Natural killer cell treated with Interleukin-12 subunit alpha and Interleukin-12 subunit beta and Interleukin-15 and Interleukin-18, amount 100 ng/mL, for 72 hours (primary cell): ENCODE results near the gene KHSRP. TPM values are rescaled to one million over a fixed set of nuclear protein-coding genes. Genes with fewer than 3 reads are reported as not detected.

Source experiments
- ATAC-seq, 2 donors: fragments of 150-1000 bp; cut with Tn5 transposase in 1 of 2; sonication (Bioruptor Pico), chemical (Tn5 transposase) in 1 of 2; 2 replicates each; pipeline ENCODE4 v1.10.0; 2021
- DNase-seq: peaks from one replicate; pipeline ENCODE4 v3.0.0; 2022; ENCODE audit warnings: low spot score
- H3K27ac Mint-ChIP-seq, 2 donors: 1 replicate in 1 of 2; 2 replicates in 1 of 2; pipeline ENCODE4 v1.8.0; 2022; ENCODE audit warnings: mixed read lengths in 2 of 2, mild to moderate bottlenecking in 1 of 2, moderate library complexity in 1 of 2
- H3K27me3 Mint-ChIP-seq, 2 donors: 1 replicate in 1 of 2; 2 replicates in 1 of 2; pipeline ENCODE4 v1.8.0; 2022; ENCODE audit warnings: mixed read lengths in 2 of 2
- H3K36me3 Mint-ChIP-seq: one replicate; pipeline ENCODE4 v1.8.0; 2022; ENCODE audit warnings: mixed read lengths
- H3K4me1 Mint-ChIP-seq, 2 donors: 1 replicate in 1 of 2; 2 replicates in 1 of 2; pipeline ENCODE4 v1.8.0; 2022; ENCODE audit warnings: low read depth in 2 of 2, mixed read lengths in 2 of 2, mild to moderate bottlenecking in 1 of 2
- H3K4me3 Mint-ChIP-seq: one replicate; pipeline ENCODE4 v1.8.0; 2022; ENCODE audit warnings: mixed read lengths
- H3K9me3 Mint-ChIP-seq: 2 replicates; pipeline ENCODE4 v1.8.0; 2022; ENCODE audit warnings: mixed read lengths
- total RNA-seq, 2 donors: library from RNA; stranded (reverse); gene quantifications; one replicate each; pipeline ENCODE4 v1.2.3, GENCODE V29; 2022

KHSRP gene
- total RNA-seq = 100 to 1,000 TPM; 260 to 386 TPM

DNA sequence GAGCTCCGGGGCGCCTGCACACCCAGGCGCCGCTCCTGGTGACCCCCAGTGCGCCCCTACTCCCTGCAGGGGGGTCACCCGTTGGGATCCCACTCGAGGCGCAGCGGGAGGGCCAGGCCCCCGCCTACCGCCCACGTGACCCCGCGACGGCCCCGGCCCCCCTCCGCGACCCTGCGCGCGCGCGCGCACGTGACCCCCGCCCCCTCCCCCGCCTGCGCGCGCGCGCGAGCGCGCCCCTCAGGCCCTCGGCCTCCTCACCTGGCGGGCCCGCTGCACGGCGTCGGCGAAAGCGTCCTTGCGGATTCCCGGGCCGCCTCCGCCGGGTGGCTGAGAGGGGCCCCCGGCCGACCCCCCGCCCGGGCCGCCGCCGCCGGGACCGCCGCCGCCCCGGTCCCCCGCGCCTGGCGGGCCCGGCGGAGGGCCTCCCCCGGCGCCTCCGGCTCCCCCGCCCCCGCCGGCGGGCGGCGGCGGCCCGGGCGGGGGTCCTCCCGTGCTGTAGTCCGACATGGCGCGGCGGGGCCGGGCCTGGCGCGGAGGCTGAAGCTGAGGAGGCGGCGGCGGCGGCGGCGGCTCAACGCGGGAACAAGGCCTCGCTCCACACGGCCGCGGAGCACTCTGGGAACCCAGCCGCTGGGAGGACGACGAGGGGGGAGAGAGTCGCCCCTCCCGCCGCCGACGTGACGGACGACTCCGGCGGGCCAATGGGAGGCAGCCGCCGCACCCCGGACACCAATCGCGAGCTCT lies at the start of gene KHSRP:
KHSRP (minus strand) TSS at position 617 of the 744 bp plus-strand sequence; CDS start at position 507, 110 bp downstream.
- Mint-ChIP-seq H3K27me3 (no peaks in the 10 kb centered on the region), H3K27ac (peak within 1 kb of the TSS; percentile 55 to 86), H3K9me3 (no peaks in the 10 kb centered on the region), H3K4me1 (peaks cover 29 to 30% of the 10 kb centered on the region in 2 donors), H3K4me3 (peak within 1 kb of the TSS; percentile 93), H3K36me3 (no peaks in the 10 kb centered on the region)
- no peak for DNase-seq
- no peak for ATAC-seq

DNA sequence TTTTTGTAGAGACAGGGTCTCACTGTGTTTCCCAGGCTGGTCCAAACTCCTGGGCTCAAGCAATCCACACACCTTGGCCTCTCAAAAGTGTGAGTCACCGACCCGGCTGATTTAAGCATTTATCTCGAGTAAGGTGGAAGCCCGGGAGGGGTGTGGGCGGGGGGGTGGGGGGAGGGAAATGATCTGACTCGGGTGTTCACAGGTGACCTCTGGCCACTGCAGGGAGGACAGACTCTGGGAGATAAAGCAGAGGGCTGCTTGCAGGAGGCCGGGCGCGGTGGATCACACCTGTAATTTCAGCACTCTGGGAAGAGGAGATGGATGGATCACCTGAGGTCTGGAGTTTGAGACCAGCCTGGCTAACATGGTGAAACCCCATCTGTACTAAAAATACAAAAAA lies 49.0 kb upstream of the KHSRP start:
- no peaks in the 10 kb centered on the region for H3K36me3 Mint-ChIP-seq
- DNase-seq = no peak
- no peak for ATAC-seq
- no peak overlapping the region for H3K4me3 Mint-ChIP-seq
- H3K9me3 Mint-ChIP-seq = no peaks in the 10 kb centered on the region
- H3K27ac Mint-ChIP-seq = no peak overlapping the region
- no peaks in the 10 kb centered on the region for H3K27me3 Mint-ChIP-seq
- H3K4me1 Mint-ChIP-seq = no peaks in the 10 kb centered on the region

- Mint-ChIP-seq H3K4me1 (no peaks in the 10 kb centered on the region), H3K27ac (no peak overlapping the region), H3K9me3 (no peaks in the 10 kb centered on the region), H3K36me3 (no peaks in the 10 kb centered on the region), H3K4me3 (no peak overlapping the region), H3K27me3 (no peaks in the 10 kb centered on the region)
- DNase-seq = no peak
- ATAC-seq = no peak
These were observed 48.1 kb upstream of the KHSRP start for GRCh38 chr19:6472713-6473112.

- H3K4me3 Mint-ChIP-seq = no peak overlapping the region
- no peaks in the 10 kb centered on the region for H3K36me3 Mint-ChIP-seq
- H3K27ac Mint-ChIP-seq = no peak overlapping the region
- no peak for ATAC-seq
- no peaks in the 10 kb centered on the region for H3K9me3 Mint-ChIP-seq
- DNase-seq = no peak
- no peaks in the 10 kb centered on the region for H3K4me1 Mint-ChIP-seq
- no peaks in the 10 kb centered on the region for H3K27me3 Mint-ChIP-seq
These were observed 46.5 kb upstream of the KHSRP start for GRCh38 chr19:6471076-6471475.

GRCh38 chr19:6470173-6470572 lies 45.6 kb upstream of the KHSRP start:
- H3K4me3 Mint-ChIP-seq = no peak overlapping the region
- no peak overlapping the region for H3K27ac Mint-ChIP-seq
- H3K36me3 Mint-ChIP-seq = no peaks in the 10 kb centered on the region
- H3K27me3 Mint-ChIP-seq = no peaks in the 10 kb centered on the region
- DNase-seq = no peak
- H3K9me3 Mint-ChIP-seq = no peaks in the 10 kb centered on the region
- H3K4me1 Mint-ChIP-seq = no peaks in the 10 kb centered on the region
- ATAC-seq = no peak

DNA sequence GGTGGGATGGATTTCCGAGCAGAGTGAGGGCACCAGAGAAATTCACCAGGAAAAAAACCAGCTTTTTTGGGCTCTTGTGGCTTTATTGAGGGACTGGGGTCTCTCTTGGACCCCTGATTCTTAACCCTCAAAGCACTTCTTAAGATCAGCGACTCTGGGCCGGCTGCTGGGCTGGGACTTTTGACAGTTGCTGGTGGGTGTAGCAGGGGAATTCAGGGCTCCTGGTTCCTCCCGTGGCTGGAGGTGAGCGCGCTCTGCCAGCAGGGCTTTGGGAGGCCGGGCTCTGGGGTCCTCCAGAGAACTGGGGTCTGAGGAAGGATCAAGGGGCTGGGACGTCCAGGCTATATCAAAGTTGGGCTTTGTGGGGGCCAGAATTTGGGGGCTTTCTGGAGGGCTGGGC lies 42.8 kb upstream of the KHSRP start:
- H3K27me3 Mint-ChIP-seq = no peaks in the 10 kb centered on the region
- H3K36me3 Mint-ChIP-seq = no peaks in the 10 kb centered on the region
- no peak for DNase-seq
- no peak overlapping the region for H3K27ac Mint-ChIP-seq
- no peak overlapping the region for H3K4me3 Mint-ChIP-seq
- ATAC-seq = no peak
- no peaks in the 10 kb centered on the region for H3K9me3 Mint-ChIP-seq
- H3K4me1 Mint-ChIP-seq = peaks cover 0 to 6% of the 10 kb centered on the region in 2 donors

- ATAC-seq (peak in 1 of 2 donors; percentile 14), DNase-seq (no peak)
- H3K4me1 Mint-ChIP-seq = peaks cover 0 to 6% of the 10 kb centered on the region in 2 donors
- H3K27me3 Mint-ChIP-seq = no peaks in the 10 kb centered on the region
- H3K36me3 Mint-ChIP-seq = no peaks in the 10 kb centered on the region
- H3K4me3 Mint-ChIP-seq = no peak overlapping the region
- H3K9me3 Mint-ChIP-seq = no peaks in the 10 kb centered on the region
- H3K27ac Mint-ChIP-seq = no peak overlapping the region
These were observed 42.1 kb upstream of the KHSRP start for GRCh38 chr19:6466526-6467248.

GRCh38 chr19:6465663-6466062 lies 41.1 kb upstream of the KHSRP start:
- ATAC-seq = no peak
- DNase-seq = no peak
- Mint-ChIP-seq H3K9me3 (no peaks in the 10 kb centered on the region), H3K27ac (no peak overlapping the region), H3K27me3 (no peaks in the 10 kb centered on the region), H3K4me3 (no peak overlapping the region), H3K36me3 (no peaks in the 10 kb centered on the region), H3K4me1 (peaks cover 1 to 7% of the 10 kb centered on the region in 2 donors)

DNA sequence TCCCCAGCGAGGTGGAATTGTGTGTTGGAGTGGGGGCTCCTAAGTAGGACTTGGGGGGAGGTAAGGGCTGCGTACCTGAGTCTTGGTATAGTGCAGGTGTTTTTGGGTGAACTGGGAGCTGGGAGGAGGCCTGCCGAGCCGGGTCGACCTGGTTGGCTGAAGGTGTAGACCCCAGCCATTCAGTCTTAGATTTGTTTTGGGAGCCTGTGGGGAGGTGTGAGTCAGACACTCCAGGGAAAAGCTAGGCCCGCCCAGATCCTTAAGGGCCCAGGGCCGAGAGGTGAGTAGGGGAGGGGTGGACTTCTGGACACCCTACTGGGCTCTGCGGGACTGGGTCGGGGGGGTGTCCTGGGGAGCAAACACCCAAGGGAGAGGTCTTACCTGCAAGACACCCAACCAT lies 40.4 kb upstream of the KHSRP start:
- no peaks in the 10 kb centered on the region for H3K36me3 Mint-ChIP-seq
- no peak overlapping the region for H3K4me3 Mint-ChIP-seq
- no peak for ATAC-seq
- no peak overlapping the region for H3K27ac Mint-ChIP-seq
- no peak for DNase-seq
- peaks cover 8 to 12% of the 10 kb centered on the region in 2 donors for H3K4me1 Mint-ChIP-seq
- H3K9me3 Mint-ChIP-seq = no peaks in the 10 kb centered on the region
- H3K27me3 Mint-ChIP-seq = no peaks in the 10 kb centered on the region

DNA sequence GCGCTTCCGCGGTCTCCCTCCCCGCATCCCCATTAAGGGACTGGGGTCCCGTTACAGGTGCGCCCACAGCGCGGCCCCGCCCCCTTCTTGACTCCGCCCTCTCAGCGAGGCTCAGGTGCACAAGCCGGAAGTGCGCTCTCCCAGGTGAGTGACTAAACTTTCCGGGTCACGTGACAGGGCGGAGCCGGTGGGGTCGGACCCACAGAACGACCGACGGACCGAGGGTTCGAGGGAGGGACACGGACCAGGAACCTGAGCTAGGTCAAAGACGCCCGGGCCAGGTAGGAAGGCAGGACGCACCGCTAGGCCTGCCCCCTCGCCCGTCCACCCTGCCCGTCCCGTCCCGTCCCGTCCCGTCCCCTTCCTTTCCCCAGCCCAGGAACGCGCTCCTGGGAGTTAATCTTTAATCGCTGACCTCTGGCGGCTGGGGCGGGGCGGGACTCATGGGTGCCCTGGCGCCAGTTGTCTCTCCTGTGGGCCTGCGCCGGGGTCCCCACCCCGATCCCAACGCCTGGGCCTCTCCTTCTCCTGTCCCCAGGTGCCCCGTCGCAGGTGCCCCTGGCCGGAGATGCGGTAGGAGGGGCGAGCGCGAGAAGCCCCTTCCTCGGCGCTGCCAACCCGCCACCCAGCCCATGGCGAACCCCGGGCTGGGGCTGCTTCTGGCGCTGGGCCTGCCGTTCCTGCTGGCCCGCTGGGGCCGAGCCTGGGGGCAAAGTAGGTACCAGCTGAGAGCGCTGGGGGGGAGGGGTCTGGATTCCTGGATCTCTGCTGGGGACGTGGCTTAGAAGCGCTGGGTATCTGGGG lies 39.7 kb upstream of the KHSRP start, which contains the start of gene CRB3:
CRB3 (plus strand) TSS at position 202 of the 804 bp plus-strand sequence; CDS start at position 633, 431 bp downstream.
- Mint-ChIP-seq H3K4me1 (peaks cover 11 to 13% of the 10 kb centered on the region in 2 donors), H3K36me3 (no peaks in the 10 kb centered on the region), H3K4me3 (no peak within 1 kb of the TSS), H3K27ac (no peak within 1 kb of the TSS), H3K9me3 (no peaks in the 10 kb centered on the region), H3K27me3 (no peaks in the 10 kb centered on the region)
- DNase-seq = no peak
- ATAC-seq = no peak

DNA sequence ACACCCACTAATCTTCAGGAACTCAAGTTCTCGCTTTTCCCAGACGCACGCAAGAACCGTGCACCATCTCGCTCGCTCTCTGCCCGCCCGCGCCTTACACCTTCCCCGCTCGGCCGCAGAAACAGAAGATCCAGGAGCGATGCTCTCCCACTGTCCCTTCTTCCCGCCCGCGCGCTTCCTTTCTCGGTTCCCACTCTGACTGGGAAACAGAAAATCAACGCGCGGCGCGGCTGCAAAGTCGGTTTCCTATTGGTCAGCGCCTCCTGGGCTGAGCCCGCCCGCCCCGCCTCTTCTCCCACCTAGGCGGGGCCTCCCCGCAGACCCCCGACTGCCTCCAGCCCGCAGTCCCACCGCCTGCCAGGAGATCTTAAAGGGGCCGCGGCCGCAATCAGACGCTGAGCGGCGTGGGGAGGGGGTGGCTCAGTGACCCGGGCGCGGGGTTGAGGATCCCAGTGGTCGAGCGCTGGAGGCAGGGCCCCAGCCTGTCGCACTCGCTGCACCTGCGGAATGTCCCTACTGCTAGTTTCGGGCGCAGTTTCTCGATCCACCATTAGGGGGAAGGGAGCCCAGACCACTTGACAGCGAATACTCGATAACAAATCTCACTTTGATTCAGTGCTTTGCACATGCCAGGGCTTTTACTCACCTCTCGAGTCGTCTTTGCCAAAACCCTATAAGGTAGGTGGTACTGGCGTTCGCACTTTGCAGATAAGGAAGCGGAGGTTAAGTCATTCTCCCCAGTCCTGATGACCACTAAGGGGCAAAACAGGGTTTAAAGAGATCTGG lies 35.7 kb upstream of the KHSRP start:
- H3K4me1 Mint-ChIP-seq = peaks cover 17 to 19% of the 10 kb centered on the region in 2 donors
- H3K4me3 Mint-ChIP-seq = peak overlapping the region; percentile 95
- no peaks in the 10 kb centered on the region for H3K9me3 Mint-ChIP-seq
- ATAC-seq = peak; percentile 93 to 95
- peak; percentile 98 for DNase-seq
- no peaks in the 10 kb centered on the region for H3K27me3 Mint-ChIP-seq
- H3K36me3 Mint-ChIP-seq = no peaks in the 10 kb centered on the region
- H3K27ac Mint-ChIP-seq = peak overlapping the region; percentile 80 to 83

- DNase-seq (peak; percentile 70), ATAC-seq (peak; percentile 55 to 69)
- no peaks in the 10 kb centered on the region for H3K36me3 Mint-ChIP-seq
- no peaks in the 10 kb centered on the region for H3K27me3 Mint-ChIP-seq
- H3K9me3 Mint-ChIP-seq = no peaks in the 10 kb centered on the region
- H3K4me3 Mint-ChIP-seq = peak within 1 kb of the TSS; percentile 95
- H3K4me1 Mint-ChIP-seq = peaks cover 16 to 17% of the 10 kb centered on the region in 2 donors
- peak within 1 kb of the TSS; percentile 80 to 83 for H3K27ac Mint-ChIP-seq
These were observed 34.9 kb upstream of the KHSRP start, which contains the start of gene SLC25A23 for GRCh38 chr19:6459262-6460098. Gene SLC25A23, minus strand, starts transcription at chr19:6459792. Its CDS starts 164 bp downstream, at chr19:6459628.
